RWPE1 (cell line): ENCODE measurements around the gene PHF14.

Experiments
- CTCF ChIA-PET: fragments of 350-600 bp; sonication (Branson Sonifier 250); formaldehyde crosslinking; extraction: SDS; loops from one replicate; lab custom pipeline; 2021; lab: Yijun Ruan, JAX
- POLR2A ChIA-PET: fragments of 400-600 bp; formaldehyde crosslinking; extraction: SDS; loops from one replicate; lab custom pipeline; 2020; ENCODE audit warnings: antibody characterized with exemption; ENCODE audit not compliant: low non-redundant PET; lab: Yijun Ruan, JAX
- DNase-seq: peaks from one replicate; pipeline ENCODE4 v3.0.0; 2012; ENCODE audit warnings: low spot score
- H3K27ac ChIP-seq: fragments of 450-650 bp; 2 replicates; pipeline ENCODE4 v1.5.1; 2017
- TF ChIP-seq, protein P1 (sequence below): fragments of 450-650 bp; conservative IDR thresholded peaks from 2 replicates; pipeline ENCODE4 v1.5.1; 2017; ENCODE audit warnings: low read depth, mild to moderate bottlenecking

Gene PHF14

DNA sequence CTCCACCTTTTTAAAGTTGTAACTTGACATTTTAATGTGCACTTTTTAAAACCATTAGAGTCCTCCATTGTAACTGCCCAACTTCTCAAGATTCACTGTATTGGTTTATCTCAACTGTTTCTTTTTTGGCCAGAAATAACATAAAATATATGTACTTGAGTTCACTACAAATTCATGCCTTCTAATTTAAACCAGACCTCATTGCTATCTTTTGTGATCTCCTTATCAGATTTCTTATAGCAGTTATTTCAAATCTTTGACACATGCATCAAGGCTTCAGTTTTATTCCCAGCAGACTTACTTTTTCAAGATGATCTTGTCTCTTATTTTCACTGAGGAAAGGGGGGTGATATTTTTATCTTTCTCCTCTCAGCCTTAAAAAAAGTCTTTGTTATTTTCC, 154.3 kb downstream of the PHF14 start:
- TF ChIP-seq, protein P1, sequence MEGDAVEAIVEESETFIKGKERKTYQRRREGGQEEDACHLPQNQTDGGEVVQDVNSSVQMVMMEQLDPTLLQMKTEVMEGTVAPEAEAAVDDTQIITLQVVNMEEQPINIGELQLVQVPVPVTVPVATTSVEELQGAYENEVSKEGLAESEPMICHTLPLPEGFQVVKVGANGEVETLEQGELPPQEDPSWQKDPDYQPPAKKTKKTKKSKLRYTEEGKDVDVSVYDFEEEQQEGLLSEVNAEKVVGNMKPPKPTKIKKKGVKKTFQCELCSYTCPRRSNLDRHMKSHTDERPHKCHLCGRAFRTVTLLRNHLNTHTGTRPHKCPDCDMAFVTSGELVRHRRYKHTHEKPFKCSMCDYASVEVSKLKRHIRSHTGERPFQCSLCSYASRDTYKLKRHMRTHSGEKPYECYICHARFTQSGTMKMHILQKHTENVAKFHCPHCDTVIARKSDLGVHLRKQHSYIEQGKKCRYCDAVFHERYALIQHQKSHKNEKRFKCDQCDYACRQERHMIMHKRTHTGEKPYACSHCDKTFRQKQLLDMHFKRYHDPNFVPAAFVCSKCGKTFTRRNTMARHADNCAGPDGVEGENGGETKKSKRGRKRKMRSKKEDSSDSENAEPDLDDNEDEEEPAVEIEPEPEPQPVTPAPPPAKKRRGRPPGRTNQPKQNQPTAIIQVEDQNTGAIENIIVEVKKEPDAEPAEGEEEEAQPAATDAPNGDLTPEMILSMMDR, result no peak
- no peak for DNase-seq
- CTCF ChIA-PET, result interaction anchor here (1.2 kb wide), 1 partner anchor 8 kb away, joined by 6 read pairs; no protein-coding TSS in a partner anchor
- H3K27ac ChIP-seq, result no peak overlapping the region
- POLR2A ChIA-PET, result no interaction called here

DNA sequence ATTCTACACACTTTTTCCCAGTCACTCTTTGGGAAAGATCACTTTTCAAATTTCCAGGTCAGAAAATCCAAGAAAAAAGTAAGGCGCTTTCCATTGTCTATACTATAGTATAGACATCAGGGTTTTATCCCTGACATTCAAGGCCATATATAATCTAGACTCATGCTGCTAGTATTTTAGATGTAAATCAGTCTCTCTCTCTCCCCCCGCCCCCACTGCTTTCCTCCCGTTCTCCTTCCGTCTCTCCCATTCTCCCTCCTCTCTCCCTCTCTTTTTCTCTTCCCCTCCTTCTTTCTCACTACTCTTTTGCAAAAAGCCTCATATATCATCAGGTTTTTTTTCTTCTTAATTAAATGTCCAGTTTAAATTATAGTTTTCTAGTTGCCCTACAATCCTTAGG, 154.8 kb downstream of the PHF14 start:
- CTCF ChIA-PET, result no interaction called here
- DNase-seq, result no peak
- no peak overlapping the region for H3K27ac ChIP-seq
- POLR2A ChIA-PET, result no interaction called here
- TF ChIP-seq, protein P1, result no peak

DNA sequence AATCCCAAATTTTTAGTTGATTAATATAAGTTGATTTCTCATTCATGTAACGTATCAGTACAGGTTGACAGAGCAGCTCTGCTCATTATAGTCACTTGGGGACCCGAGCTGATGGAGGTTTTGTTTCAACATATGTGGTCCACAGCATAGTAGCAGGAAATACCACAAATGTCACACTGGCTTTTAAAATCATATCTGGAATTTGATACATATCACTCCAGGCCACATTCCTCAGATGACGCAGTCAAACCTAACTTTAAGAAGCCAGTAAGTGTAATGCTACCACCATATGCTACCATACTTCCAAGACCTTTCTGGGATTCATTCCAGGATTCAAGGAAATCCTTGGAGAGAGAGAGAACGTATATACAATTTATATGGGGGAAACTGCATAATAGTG, 156.3 kb downstream of the PHF14 start:
- TF ChIP-seq, protein P1, result no peak
- H3K27ac ChIP-seq, result no peak overlapping the region
- POLR2A ChIA-PET, result no interaction called here
- CTCF ChIA-PET, result interaction anchor here (0.5 kb wide), 1 partner anchor 1909 kb away, joined by 4 read pairs; no protein-coding TSS in a partner anchor
- DNase-seq, result no peak

DNA sequence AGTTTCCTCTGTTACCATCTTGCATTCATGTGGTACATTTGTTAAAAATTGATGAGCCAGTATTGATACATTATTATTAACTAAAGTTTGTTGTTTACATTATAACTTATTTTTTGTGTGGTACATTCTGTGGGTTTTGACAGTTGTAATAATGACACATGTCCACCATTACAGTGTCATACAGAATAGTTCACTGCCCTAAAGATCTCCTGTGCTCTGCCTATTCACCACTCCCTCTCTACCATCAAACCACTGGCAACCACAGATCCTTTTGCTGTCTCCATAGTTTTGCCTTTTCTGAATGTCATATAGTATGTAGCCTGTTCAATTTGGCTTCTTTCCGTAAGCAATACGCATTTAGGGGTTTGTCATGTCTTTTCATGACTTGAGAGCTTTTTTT, 156.9 kb downstream of the PHF14 start:
- CTCF ChIA-PET, result interaction anchor here (0.5 kb wide), 1 partner anchor 1908 kb away, joined by 4 read pairs; no protein-coding TSS in a partner anchor
- DNase-seq, result no peak
- POLR2A ChIA-PET, result no interaction called here
- TF ChIP-seq, protein P1, result no peak
- H3K27ac ChIP-seq, result no peak overlapping the region

DNA sequence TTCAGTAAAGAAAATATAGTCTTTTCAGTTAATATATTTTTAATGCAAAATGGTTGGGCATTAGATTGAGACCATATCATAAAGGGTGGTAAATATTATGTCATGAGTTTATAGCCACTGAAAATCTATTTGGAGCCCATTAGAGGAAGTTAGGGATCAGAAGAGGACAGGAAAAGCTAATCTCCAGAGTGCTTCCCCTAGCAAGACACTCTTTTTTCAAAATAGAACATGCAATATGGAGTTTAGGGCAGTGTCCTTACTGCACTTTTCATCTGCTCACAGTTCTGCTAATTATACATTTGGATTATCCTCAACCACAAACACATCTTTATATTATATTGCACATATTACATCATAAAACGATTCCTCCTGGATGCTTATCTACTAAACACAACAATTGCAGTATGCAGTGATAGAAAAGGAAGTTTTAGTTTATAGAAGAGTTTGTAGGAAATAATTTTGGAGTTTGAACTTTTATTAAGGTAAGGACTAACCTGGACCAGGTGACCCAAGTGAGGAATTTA, 159.8 kb downstream of the PHF14 start:
- no peak overlapping the region for H3K27ac ChIP-seq
- DNase-seq, result no peak
- POLR2A ChIA-PET, result no interaction called here
- CTCF ChIA-PET, result no interaction called here
- TF ChIP-seq, protein P1, result no peak

DNA sequence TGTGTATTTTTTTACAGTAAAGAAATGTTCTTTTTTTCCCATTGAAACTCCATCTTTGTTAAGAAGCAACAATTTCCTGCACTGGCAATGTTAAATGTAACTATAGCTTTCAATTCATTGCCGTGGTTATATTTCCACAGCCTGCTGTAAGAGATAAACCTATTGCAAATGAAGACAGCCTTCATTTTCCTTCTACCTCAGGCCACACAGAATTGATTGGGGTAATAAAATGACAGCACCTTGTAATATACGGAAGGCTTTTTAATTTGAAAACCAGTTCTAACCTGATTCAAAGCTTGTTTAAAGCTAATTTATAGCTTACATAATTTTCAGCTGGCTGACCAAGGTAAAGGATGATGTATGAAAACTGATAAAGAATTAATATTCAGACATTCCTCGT, 161.9 kb downstream of the PHF14 start:
- TF ChIP-seq, protein P1, result no peak
- H3K27ac ChIP-seq, result no peak overlapping the region
- ChIA-PET POLR2A (no interaction called here), CTCF (interaction anchor here (0.7 to 1.3 kb wide), 2 partner anchors 8 to 76 kb away, joined by 3 to 6 read pairs; no protein-coding TSS in a partner anchor)
- no peak for DNase-seq
